ENCODE results near the gene CCKAR. TPM values are rescaled to one million over a fixed set of nuclear protein-coding genes. Genes with fewer than 3 reads are reported as not detected.
A peak's percentile ranks its signal among the peaks of the same experiment; 100 is the strongest.

Gene CCKAR
- polyA plus RNA-seq, 3 donors, result not detected

DNA sequence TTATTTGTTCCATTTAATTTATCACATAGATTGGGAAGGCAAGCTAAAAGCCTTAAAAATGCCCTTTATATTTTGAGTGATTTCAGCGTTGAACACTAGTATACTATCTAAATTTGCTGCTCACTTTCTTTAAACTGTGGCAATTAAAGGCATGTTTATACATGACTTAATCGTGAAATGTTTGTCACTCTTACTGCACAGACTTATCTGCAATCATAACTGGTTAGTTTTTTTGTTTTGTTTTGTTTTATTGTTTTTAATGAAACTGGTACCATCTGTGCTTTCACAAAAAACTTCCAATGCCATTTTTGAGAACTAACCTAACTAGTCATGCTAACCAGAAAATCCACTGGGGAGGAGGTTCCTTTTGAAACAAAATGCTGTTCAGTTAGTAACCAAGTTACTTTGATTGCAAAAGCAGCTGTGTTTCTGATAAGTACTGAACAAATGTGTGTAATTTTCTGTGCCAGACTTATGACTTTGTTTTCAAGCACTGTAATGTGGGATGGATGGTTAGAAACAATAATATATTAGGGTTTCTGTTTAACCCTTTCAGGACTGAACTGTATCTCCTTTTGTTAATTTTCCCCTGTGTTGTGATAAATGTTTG, 56.1 kb downstream of the CCKAR start:
- no CpG with 5 or more reads among the region's 2 CpGs for WGBS (ENCODE audit: insufficient coverage)
- H3K36me3 Mint-ChIP-seq, result peaks cover 80 to 86% of the 10 kb centered on the region in 2 donors

DNA sequence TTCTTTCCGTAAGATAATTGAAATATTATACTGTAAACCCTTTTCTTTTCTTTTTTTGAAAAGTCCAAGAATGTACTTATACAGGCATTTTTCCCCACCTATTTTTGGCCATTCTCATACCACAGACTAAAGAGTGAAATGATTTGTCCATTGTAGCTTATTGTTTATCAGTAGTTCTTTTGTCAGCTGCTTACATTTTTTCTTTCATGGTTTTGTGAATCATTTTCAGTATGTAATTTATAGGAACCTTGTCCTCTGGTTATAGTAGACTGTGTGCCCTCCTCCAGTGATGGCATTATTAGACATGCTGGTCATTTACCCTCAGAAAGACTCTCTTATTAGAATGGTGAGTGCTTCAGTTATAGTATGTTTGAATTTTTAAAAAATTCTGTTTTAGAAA, 56.7 kb downstream of the CCKAR start:
- TF ChIP-seq, protein P1, sequence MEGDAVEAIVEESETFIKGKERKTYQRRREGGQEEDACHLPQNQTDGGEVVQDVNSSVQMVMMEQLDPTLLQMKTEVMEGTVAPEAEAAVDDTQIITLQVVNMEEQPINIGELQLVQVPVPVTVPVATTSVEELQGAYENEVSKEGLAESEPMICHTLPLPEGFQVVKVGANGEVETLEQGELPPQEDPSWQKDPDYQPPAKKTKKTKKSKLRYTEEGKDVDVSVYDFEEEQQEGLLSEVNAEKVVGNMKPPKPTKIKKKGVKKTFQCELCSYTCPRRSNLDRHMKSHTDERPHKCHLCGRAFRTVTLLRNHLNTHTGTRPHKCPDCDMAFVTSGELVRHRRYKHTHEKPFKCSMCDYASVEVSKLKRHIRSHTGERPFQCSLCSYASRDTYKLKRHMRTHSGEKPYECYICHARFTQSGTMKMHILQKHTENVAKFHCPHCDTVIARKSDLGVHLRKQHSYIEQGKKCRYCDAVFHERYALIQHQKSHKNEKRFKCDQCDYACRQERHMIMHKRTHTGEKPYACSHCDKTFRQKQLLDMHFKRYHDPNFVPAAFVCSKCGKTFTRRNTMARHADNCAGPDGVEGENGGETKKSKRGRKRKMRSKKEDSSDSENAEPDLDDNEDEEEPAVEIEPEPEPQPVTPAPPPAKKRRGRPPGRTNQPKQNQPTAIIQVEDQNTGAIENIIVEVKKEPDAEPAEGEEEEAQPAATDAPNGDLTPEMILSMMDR (IDR thresholded peaks at IDR 0.05), result no peak
- Mint-ChIP-seq H3K4me3 (no peak overlapping the region), H3K27me3 (ENCODE audit: low read depth in 3 of 3) (peaks cover 0 to 1% (median 0%) of the 10 kb centered on the region in 3 donors), H3K27ac (no peak overlapping the region), H3K4me1 (peaks cover 1% of the 10 kb centered on the region), H3K36me3 (peaks cover 84 to 86% of the 10 kb centered on the region in 2 donors), H3K9me3 (no peaks in the 10 kb centered on the region)
- Histone ChIP-seq H3K4me1 (ENCODE audit: control insufficient read depth in 1 of 2, insufficient read depth in 2 of 2, low read length in 2 of 2) (no peaks in the 10 kb centered on the region), H3K27me3 (ENCODE audit: control insufficient read depth in 2 of 2, insufficient read depth in 2 of 2, low read length in 2 of 2) (no peaks in the 10 kb centered on the region), H3K9me3 (replicated peaks in 1 of 2; ENCODE audit: control insufficient read depth in 1 of 2, insufficient read depth in 1 of 2, low read length in 2 of 2) (no peaks in the 10 kb centered on the region), H3K4me3 (replicated peaks in 1 of 3; ENCODE audit: low read depth in 2 of 3, low read length in 3 of 3) (no peak overlapping the region), H3K36me3 (replicated peaks in 1 of 2; ENCODE audit: control insufficient read depth in 1 of 2, insufficient read depth in 2 of 2, low read length in 2 of 2) (peaks cover 73 to 99% of the 10 kb centered on the region in 2 donors), H3K9ac (ENCODE audit: insufficient read depth, low read length, poor library complexity, severe bottlenecking) (no peak overlapping the region), H3K79me2 (ENCODE audit: insufficient read depth, low read length) (no peaks in the 10 kb centered on the region), H4K20me1 (ENCODE audit: insufficient read depth, low read length) (peaks cover 4% of the 10 kb centered on the region), H3K27ac (ENCODE audit: low read depth in 1 of 2, low read length in 2 of 2) (no peak overlapping the region), H3K4me2 (replicated peaks; ENCODE audit: extremely low read depth, low read length, poor library complexity, severe bottlenecking) (no peak overlapping the region), H2AFZ (ENCODE audit: insufficient read depth, low read depth, low read length, poor library complexity, severe bottlenecking) (no peak overlapping the region)
- DNase-seq, result no peak
- no CpG with 5 or more reads among the region's 1 CpG for WGBS (ENCODE audit: insufficient coverage)
- intact Hi-C loops (cut with micrococcal nuclease), result no loop called here

More for the DNA sequence above, 56.1 kb downstream of the CCKAR start:
- TF ChIP-seq, protein P1 (IDR thresholded peaks at IDR 0.05), result no peak
- Histone ChIP-seq H3K79me2 (ENCODE audit: insufficient read depth, low read length) (no peaks in the 10 kb centered on the region), H3K36me3 (replicated peaks in 1 of 2; ENCODE audit: control insufficient read depth in 1 of 2, insufficient read depth in 2 of 2, low read length in 2 of 2) (peaks cover 67 to 93% of the 10 kb centered on the region in 2 donors), H3K4me3 (replicated peaks in 1 of 3; ENCODE audit: low read depth in 2 of 3, low read length in 3 of 3) (no peak overlapping the region), H3K4me1 (ENCODE audit: control insufficient read depth in 1 of 2, insufficient read depth in 2 of 2, low read length in 2 of 2) (no peaks in the 10 kb centered on the region), H2AFZ (ENCODE audit: insufficient read depth, low read depth, low read length, poor library complexity, severe bottlenecking) (no peak overlapping the region), H3K9me3 (replicated peaks in 1 of 2; ENCODE audit: control insufficient read depth in 1 of 2, insufficient read depth in 1 of 2, low read length in 2 of 2) (no peaks in the 10 kb centered on the region), H3K27ac (ENCODE audit: low read depth in 1 of 2, low read length in 2 of 2) (no peak overlapping the region), H3K9ac (ENCODE audit: insufficient read depth, low read length, poor library complexity, severe bottlenecking) (no peak overlapping the region), H3K4me2 (replicated peaks; ENCODE audit: extremely low read depth, low read length, poor library complexity, severe bottlenecking) (no peak overlapping the region), H4K20me1 (ENCODE audit: insufficient read depth, low read length) (peaks cover 4% of the 10 kb centered on the region), H3K27me3 (ENCODE audit: control insufficient read depth in 2 of 2, insufficient read depth in 2 of 2, low read length in 2 of 2) (no peaks in the 10 kb centered on the region)
- intact Hi-C loops (cut with micrococcal nuclease), result no loop called here
- Mint-ChIP-seq H3K4me3 (no peak overlapping the region), H3K4me1 (peaks cover 1% of the 10 kb centered on the region), H3K27ac (peak overlapping the region in 1 of 7 donors; percentile 15), H3K9me3 (no peaks in the 10 kb centered on the region), H3K27me3 (ENCODE audit: low read depth in 3 of 3) (peaks cover 0 to 1% (median 0%) of the 10 kb centered on the region in 3 donors)
- DNase-seq, result no peak

All from CD14-positive monocyte (primary cell).